Tibial artery (tissue), 4 donors: ENCODE measurements around the gene SLC44A2.

ENCODE experiments used
- DNase-seq, 2 donors: peaks; one replicate each; pipeline ENCODE4 v3.0.0-alpha.2; 2019
- H3K27ac ChIP-seq, 2 donors: fragments of 200-600 bp; sonication (generic) in 1 of 2; 1 replicate in 1 of 2; 2 replicates in 1 of 2; pipeline ENCODE4 v1.5.1; 2018 to 2019; ENCODE audit warnings: mild to moderate bottlenecking in 1 of 2
- H3K27me3 ChIP-seq, 2 donors: fragments of 200-600 bp; sonication (generic) in 1 of 2; one replicate each; pipeline versions ENCODE4 v1.5.1 to v1.6.0; 2016 to 2019
- H3K36me3 ChIP-seq, 3 donors: fragments of 200-600 bp; sonication (generic) in 2 of 3; one replicate each; pipeline ENCODE4 v1.5.1; 2016 to 2019; ENCODE audit warnings: mild to moderate bottlenecking in 2 of 3
- H3K4me1 ChIP-seq, 4 donors: fragments of 200-600 bp; sonication (generic) in 2 of 4; 1 replicate in 3 of 4; 2 replicates in 1 of 4; pipeline ENCODE4 v1.5.1; 2016 to 2019
- H3K4me3 ChIP-seq, 2 donors: fragments of 200-600 bp; sonication (generic) in 1 of 2; 1 replicate in 1 of 2; 2 replicates in 1 of 2; pipeline ENCODE4 v1.5.1; 2018 to 2019; ENCODE audit warnings: mild to moderate bottlenecking in 2 of 2
- H3K9me3 ChIP-seq, 3 donors: fragments of 200-600 bp; sonication (generic) in 1 of 3; one replicate each; pipeline ENCODE4 v1.5.1; 2016 to 2019
- CTCF ChIP-seq, 2 experiments: fragments of 200-600 bp in 1 of 2; fragments of 450-650 bp in 1 of 2; IDR thresholded peaks; one replicate each; pipeline ENCODE4 v1.5.1; 2017 to 2019; ENCODE audit warnings: antibody characterized with exemption in 2 of 2, mild to moderate bottlenecking in 1 of 2, moderate library complexity in 1 of 2
- intact Hi-C: fragments of 100-400 bp; cut with DNase I; formaldehyde crosslinking; loops from one replicate; pipeline ENCODE4 v1.15.0; 2023; ENCODE audit warnings: low total_unique reads

The SLC44A2 gene

DNA sequence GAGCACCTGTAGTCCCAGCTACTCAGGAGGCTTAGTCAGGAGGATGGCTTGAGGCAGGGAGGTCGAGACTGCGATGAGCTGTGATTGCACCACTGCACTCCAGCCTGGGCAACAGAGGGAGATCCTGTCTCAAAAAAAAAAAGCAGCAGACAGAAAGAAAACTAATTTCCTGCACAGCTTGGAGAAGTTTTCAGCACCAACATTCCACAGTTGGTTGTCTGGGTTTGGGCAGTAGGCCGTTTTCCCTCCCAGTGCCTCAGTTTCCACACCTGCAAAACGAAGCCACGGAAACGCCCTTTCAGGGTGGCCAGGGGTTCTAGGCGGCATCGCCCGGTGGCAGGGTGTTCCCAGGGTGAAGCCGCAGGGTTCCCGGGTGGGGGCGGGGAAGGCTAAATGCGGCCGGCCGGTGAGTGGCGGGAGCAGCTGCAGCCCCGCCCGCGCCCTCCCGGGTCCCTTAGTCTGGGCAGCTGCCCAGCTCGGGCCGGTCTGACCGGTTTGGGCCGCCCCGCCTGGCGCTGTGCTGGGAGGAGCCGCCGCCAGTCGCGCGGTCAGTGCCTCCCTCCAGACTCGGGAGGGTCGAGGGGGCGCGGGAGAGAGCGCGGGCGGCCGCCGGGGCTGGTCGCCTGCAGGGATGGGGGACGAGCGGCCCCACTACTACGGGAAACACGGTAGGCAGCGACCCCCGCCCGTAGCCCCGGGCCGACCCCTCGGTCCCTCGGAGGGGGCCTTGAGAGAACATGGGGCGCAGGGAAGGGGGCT lies at the start of gene SLC44A2:
Gene SLC44A2, plus strand, starts transcription at position 551 of the 759 bp plus-strand sequence. Its CDS starts 81 bp downstream, at position 632.
- H3K36me3 ChIP-seq: peaks cover 23 to 37% (median 32%) of the 10 kb centered on the region in 3 donors
- peak; percentile 65 to 93 for DNase-seq
- H3K4me1 ChIP-seq: peaks cover 0 to 36% (median 22%) of the 10 kb centered on the region in 4 donors
- intact Hi-C loops: no loop called here
- H3K4me3 ChIP-seq: peak within 1 kb of the TSS; percentile 58 to 63
- H3K27ac ChIP-seq: peak within 1 kb of the TSS; percentile 86
- no peaks in the 10 kb centered on the region for H3K9me3 ChIP-seq
- no peaks in the 10 kb centered on the region for H3K27me3 ChIP-seq
- TF ChIP-seq CTCF (IDR thresholded peaks at IDR 0.05): no peak

DNA sequence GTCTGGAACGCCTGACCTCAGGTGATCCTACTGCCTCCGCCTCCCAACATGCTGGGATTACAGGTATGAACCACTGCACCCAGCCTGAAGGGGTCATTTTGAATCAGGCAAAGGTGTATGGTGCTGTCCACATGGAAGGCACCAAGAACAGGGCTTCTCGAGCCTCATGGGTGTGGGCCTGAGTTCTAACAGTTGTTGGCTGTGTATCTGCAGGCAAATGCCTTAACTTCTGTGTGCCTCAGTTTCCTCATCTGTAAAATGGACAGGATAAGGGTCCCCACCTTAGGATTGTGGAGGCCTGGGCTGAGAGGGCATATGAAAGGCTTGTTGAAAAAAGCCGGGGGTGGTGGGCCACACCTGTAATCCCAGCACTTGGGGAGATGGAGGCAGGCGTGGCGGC lies 47.4 kb upstream of the SLC44A2 start:
- intact Hi-C loops: no loop called here
- no peak for TF ChIP-seq CTCF (IDR thresholded peaks at IDR 0.05)

DNA sequence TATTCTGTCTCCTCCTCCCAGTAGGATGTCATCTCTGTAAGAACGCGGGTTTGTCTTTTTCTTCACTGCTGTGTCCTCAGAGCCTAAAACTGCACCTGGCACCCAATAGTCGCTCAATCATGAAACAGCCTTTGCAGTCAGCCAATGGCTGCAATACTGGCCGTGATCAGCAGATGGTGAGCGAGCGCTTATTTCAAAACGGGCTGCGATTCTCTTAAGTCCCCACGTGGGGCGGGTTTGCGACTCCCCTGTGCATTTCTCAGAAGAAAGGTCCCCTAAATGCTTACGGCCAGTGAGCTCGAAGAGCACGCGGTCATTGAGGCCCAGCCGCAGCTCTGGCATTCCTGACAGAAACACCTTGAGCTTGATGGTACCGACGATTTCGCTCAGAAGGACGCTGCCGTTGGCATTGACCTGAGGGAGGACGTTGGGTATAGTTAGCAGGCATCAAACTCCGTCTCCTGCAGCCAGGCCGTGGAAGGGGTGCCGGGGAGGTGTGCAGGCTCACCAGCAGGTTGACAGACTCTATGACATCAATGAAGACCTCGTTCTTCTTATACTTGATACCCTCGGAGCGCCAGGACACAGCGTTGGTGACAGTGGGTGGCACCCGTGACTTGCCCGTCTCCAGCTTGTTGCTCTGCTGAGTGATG lies 44.2 kb upstream of the SLC44A2 start:
- intact Hi-C loops: loop anchor here (2.0 kb wide), 1 partner anchor 64 kb away; no protein-coding TSS in a partner anchor
- peak; percentile 99 to 100 for TF ChIP-seq CTCF (IDR thresholded peaks at IDR 0.05)
- DNase-seq: peak; percentile 91 to 92
- peaks cover 0 to 5% (median 0%) of the 10 kb centered on the region in 3 donors for H3K36me3 ChIP-seq
- H3K27ac ChIP-seq: no peak overlapping the region
- peaks cover 0 to 8% (median 6%) of the 10 kb centered on the region in 4 donors for H3K4me1 ChIP-seq
- peaks cover 0 to 3% of the 10 kb centered on the region in 2 donors for H3K27me3 ChIP-seq
- no peak overlapping the region for H3K4me3 ChIP-seq
- no peaks in the 10 kb centered on the region for H3K9me3 ChIP-seq

More for the DNA sequence above, 47.4 kb upstream of the SLC44A2 start:
- Histone ChIP-seq H3K4me1 (peaks cover 0 to 8% (median 6%) of the 10 kb centered on the region in 4 donors), H3K27me3 (peaks cover 0 to 3% of the 10 kb centered on the region in 2 donors), H3K4me3 (no peak overlapping the region), H3K9me3 (no peaks in the 10 kb centered on the region), H3K27ac (no peak overlapping the region), H3K36me3 (peaks cover 0 to 5% (median 0%) of the 10 kb centered on the region in 3 donors)
- DNase-seq: no peak

DNA sequence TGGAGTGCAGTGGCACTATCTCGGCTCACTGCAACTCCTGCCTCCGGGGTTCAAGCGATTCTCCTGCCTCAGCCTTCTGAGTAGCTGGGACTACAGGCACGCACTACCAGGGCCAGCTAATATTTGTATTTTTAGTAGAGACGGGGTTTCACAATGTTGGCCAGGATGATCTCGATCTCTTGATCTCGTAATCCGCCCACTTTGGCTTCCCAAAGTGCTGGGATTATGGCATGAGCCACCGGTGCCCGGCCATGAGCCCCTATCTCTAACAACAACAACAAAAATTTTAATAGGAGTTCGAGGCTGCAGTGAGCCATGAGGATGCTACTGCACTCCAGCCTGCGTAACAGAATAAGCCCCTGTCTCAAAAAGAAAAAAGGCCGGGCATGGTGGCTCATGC lies 43.3 kb upstream of the SLC44A2 start:
- no peak for DNase-seq
- no peaks in the 10 kb centered on the region for H3K9me3 ChIP-seq
- no peak overlapping the region for H3K4me3 ChIP-seq
- peaks cover 0 to 10% of the 10 kb centered on the region in 2 donors for H3K27me3 ChIP-seq
- no peak for TF ChIP-seq CTCF (IDR thresholded peaks at IDR 0.05)
- H3K36me3 ChIP-seq: no peaks in the 10 kb centered on the region
- intact Hi-C loops: no loop called here
- H3K27ac ChIP-seq: no peak overlapping the region
- H3K4me1 ChIP-seq: peaks cover 0 to 8% (median 6%) of the 10 kb centered on the region in 4 donors

- H3K27me3 ChIP-seq: peaks cover 0 to 18% of the 10 kb centered on the region in 2 donors
- H3K36me3 ChIP-seq: no peaks in the 10 kb centered on the region
- no peak overlapping the region for H3K4me3 ChIP-seq
- DNase-seq: no peak
- no peak for TF ChIP-seq CTCF (IDR thresholded peaks at IDR 0.05)
- H3K4me1 ChIP-seq: peaks cover 0 to 8% (median 6%) of the 10 kb centered on the region in 4 donors
- no peaks in the 10 kb centered on the region for H3K9me3 ChIP-seq
- H3K27ac ChIP-seq: no peak overlapping the region
- intact Hi-C loops: no loop called here
Observed at GRCh38 chr19:10583036-10583776, 42.1 kb upstream of the SLC44A2 start.
